Esophagus (tissue), 2 donors: Measurements from ENCODE around the gene TOP2A. TPM values are rescaled to one million over a fixed set of nuclear protein-coding genes. Genes with fewer than 3 reads are reported as not detected.
"Not testable (repeated sequence)": the region's sequence is repeated elsewhere in the genome, so short reads cannot be mapped to it uniquely, and the experiment has no call there.

ENCODE experiments used
- H3K27ac ChIP-seq, 2 donors: one replicate each; pipeline ENCODE4 v1.5.1; 2013; ENCODE audit warnings: low read depth in 2 of 2, mild to moderate bottlenecking in 2 of 2, inconsistent platforms in 1 of 2, low read length in 1 of 2, moderate library complexity in 1 of 2
- H3K27me3 ChIP-seq, 2 donors: one replicate each; pipeline ENCODE4 v1.6.1; 2013; ENCODE audit warnings: low read length in 2 of 2, control low read depth in 1 of 2, mild to moderate bottlenecking in 1 of 2; ENCODE audit not compliant: insufficient read depth in 2 of 2, control insufficient read depth in 1 of 2
- H3K36me3 ChIP-seq, 2 donors: one replicate each; pipeline ENCODE4 v1.6.1; 2013; ENCODE audit warnings: low read length in 1 of 2; ENCODE audit not compliant: control insufficient read depth in 2 of 2, insufficient read depth in 2 of 2
- H3K4me1 ChIP-seq, 2 donors: one replicate each; pipeline ENCODE4 v1.6.1; 2013; ENCODE audit warnings: low read length in 1 of 2; ENCODE audit not compliant: control insufficient read depth in 2 of 2, insufficient read depth in 2 of 2
- H3K4me3 ChIP-seq, 2 donors: one replicate each; pipeline ENCODE4 v1.5.1; 2013; ENCODE audit warnings: low read length in 2 of 2, mild to moderate bottlenecking in 2 of 2, low read depth in 1 of 2, moderate library complexity in 1 of 2
- H3K9me3 ChIP-seq, 2 donors: one replicate each; pipeline ENCODE4 v1.6.1; 2013; ENCODE audit warnings: mild to moderate bottlenecking in 2 of 2, low read depth in 1 of 2, low read length in 1 of 2, moderate library complexity in 1 of 2; ENCODE audit not compliant: control insufficient read depth in 2 of 2, insufficient read depth in 1 of 2
- WGBS, 2 donors: extraction: QIAGEN DNeasy Blood & Tissue Kit; methylation state at CpG; one replicate each; pipeline ENCODE4 v1.1.7; 2013; 5-methylcytosine and 5-hydroxymethylcytosine counted together
- polyA plus RNA-seq, 2 donors: library from polyadenylated mRNA; stranded (reverse); fragments of 200-250 nt; gene quantifications; one replicate each; pipeline ENCODE4 v1.2.3, GENCODE V29; 2013
- donor health status: healthy with polysubstance abuse.
- donor health status: Bipolar disorder and iron deficiency.

The TOP2A gene
- polyA plus RNA-seq, 2 donors = 18.0 to 56.0 TPM

DNA sequence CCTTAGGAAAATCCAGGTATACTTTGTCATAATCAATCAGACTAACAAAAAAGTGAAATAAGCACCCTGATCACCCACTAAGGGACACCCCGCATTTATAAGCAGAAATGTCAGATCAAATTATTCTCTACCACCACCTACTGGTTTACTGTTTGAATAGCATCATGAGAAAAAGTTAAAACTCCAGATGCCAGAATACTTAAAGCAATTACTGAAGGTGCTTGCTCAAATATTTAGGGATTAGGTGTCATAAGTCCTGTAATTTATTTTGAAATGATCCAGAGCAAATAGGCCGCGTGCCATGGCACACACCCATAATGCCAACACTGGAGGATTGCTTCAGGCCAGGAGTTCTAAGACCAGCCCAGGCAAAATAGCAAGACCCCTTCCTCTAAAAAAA lies 2.3 kb downstream of the TOP2A start:
- Histone ChIP-seq H3K27me3 (no peaks in the 10 kb centered on the region), H3K36me3 (no peaks in the 10 kb centered on the region), H3K9me3 (no peaks in the 10 kb centered on the region), H3K27ac (no peak overlapping the region), H3K4me3 (no peak overlapping the region), H3K4me1 (no peaks in the 10 kb centered on the region)
- 25 to 31% methylated on average over 3 of the region's 3 CpGs for WGBS, 2 donors

DNA sequence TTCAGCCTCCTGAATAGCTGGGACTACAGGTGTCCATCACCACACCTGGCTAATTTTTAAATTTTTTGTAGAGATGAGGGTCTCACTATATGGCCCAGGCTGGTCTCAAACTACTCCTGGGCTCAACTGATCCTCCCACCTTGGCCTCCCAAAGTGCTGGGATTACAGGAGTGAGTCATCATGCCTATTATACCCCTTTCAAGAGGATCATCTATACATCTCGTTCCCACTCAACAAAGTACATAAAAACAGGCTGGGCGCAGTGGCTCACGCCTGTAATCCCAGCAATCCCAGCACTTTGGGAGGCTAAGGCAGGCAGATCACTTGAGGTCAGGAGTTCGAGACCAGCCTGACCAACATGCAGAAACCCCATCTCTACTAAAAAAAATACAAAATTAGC lies 3.4 kb downstream of the TOP2A start:
- not testable (repeated sequence) for H3K36me3 ChIP-seq, H3K9me3 ChIP-seq, H3K27me3 ChIP-seq, H3K4me1 ChIP-seq, H3K27ac ChIP-seq, H3K4me3 ChIP-seq
- WGBS, 2 donors = 73 to 79% methylated on average over 4 of the region's 4 CpGs

DNA sequence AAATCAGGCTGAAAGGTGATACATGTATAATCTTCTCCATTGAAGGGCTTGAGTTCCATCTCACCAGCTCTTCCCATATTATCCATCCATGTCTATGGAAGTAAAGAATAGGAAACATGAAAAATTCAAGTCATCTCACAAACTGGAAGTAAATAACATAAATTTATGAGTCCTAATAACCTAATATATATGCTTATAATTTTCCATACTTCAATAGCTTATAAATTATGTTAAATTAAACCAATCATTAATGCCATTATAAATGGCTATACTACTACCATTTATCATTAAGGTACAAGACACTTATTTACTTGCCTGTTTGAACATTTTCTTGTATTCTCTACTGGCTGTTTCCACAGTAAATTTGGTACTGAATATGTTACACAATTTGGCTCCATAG lies 4.8 kb downstream of the TOP2A start:
- Histone ChIP-seq H3K4me3 (no peak overlapping the region), H3K27me3 (no peaks in the 10 kb centered on the region), H3K27ac (no peak overlapping the region), H3K4me1 (no peaks in the 10 kb centered on the region), H3K36me3 (no peaks in the 10 kb centered on the region), H3K9me3 (no peaks in the 10 kb centered on the region)

DNA sequence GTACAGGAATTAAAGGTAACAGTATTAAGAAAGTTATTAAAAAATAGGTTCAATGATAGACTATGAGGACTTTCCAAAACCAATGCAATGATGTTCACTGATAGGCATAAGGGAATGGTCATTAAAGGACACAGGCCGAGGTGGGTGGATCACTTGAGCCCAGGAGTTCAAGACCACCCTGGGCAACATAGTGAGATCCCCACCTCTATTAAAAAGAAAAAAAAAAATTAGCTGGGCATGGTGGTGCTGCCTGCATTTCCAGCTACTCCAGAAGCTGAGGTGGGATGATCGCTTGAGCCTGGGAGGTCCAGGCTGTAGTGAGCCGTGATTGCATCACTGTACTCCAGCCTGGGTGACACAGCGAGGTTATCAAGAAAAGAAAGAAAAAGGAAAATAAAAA lies 5.9 kb downstream of the TOP2A start:
- Histone ChIP-seq H3K27me3 (no peaks in the 10 kb centered on the region), H3K36me3 (no peaks in the 10 kb centered on the region), H3K4me3 (no peak overlapping the region), H3K4me1 (no peaks in the 10 kb centered on the region), H3K27ac (no peak overlapping the region), H3K9me3 (no peaks in the 10 kb centered on the region)
- WGBS, 2 donors = 97 to 98% methylated on average over 4 of the region's 4 CpGs

DNA sequence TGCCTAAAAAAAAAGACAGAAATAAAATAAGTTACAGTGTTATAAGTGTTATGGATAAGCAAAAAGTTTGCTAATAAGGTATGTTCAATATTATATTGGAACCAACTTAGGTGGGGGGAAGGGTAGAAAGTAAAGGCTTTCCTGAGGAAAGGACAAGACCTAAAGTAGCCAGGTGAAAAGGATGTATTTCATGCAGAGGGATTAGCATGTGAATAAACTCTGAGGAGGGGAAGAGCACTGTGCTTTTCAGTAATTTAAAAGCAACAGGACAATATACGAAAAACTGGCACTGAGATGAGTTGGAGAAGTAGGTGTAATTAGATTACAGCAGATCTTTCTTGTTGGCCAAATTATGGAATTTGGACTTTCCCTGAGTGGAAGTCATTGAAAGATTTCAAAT lies 7.6 kb downstream of the TOP2A start:
- H3K4me3 ChIP-seq = no peak overlapping the region
- H3K27ac ChIP-seq = no peak overlapping the region
- no peaks in the 10 kb centered on the region for H3K9me3 ChIP-seq
- H3K4me1 ChIP-seq = no peaks in the 10 kb centered on the region
- no peaks in the 10 kb centered on the region for H3K27me3 ChIP-seq
- WGBS, 2 donors = 84 to 90% methylated on average over 1 of the region's 1 CpG
- no peaks in the 10 kb centered on the region for H3K36me3 ChIP-seq

DNA sequence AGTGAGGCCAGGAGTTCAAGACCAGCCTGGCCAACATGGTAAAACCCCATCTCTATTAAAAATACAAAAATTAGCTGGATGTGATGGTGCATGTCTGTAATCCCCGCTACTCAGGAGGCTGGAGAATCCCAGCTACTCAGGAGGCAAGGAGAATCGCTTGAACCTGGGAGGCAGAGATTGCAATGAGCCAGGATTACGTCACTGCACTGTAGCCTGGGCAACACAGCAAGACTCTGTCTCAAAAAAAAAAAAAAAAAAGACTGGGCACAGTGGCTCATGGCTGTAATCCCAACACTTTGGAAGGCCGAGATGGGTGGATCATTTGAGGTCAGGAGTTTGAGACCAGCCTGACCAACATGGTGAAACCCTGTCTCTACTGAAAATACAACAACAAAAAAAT lies 8.2 kb downstream of the TOP2A start:
- H3K27ac ChIP-seq, H3K9me3 ChIP-seq, H3K4me3 ChIP-seq, H3K4me1 ChIP-seq, H3K36me3 ChIP-seq, H3K27me3 ChIP-seq: not testable (repeated sequence)
- WGBS, 2 donors = 95 to 98% methylated on average over 4 of the region's 4 CpGs

DNA sequence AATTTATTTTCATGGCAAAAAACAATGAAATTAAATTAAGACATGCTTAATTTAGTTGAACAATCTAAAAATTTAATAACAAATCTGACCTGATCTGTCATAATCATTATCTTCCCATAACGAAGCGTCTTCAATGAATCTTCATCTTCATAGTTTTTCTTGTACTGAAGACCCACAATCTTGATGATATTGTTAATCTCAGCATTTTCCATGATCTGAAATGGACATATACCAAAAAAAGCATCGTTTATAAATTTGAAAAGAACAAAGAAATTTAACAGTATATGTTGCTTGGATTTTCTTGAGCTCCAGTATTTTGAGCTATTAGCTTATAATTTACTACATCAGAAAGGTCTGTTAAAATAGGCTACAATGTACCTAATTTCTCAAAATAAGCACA lies 10.2 kb downstream of the TOP2A start:
- Histone ChIP-seq H3K27me3 (no peaks in the 10 kb centered on the region), H3K4me3 (no peak overlapping the region), H3K9me3 (no peaks in the 10 kb centered on the region), H3K4me1 (no peaks in the 10 kb centered on the region), H3K27ac (no peak overlapping the region), H3K36me3 (no peaks in the 10 kb centered on the region)
- WGBS, 2 donors = 92 to 96% methylated on average over 3 of the region's 3 CpGs

DNA sequence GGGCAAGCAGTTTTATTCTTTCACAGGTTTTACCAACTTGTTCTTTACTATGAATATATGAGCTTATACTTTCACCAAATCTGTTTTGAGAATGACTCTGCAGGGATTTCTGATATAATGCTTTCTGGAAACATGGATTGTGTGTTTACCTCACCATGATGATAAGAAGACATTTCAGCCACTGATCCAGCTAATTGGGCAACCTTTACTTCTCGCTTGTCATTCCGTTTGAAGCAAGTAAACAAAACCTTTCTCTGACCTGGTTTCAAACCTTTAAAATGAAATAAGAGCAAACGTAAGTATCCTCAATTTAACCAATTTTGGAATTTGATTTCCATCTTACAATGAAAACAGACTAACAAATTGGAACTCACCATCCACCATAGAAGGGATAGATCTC lies 13.7 kb downstream of the TOP2A start:
- no peaks in the 10 kb centered on the region for H3K4me1 ChIP-seq
- H3K36me3 ChIP-seq = no peaks in the 10 kb centered on the region
- H3K9me3 ChIP-seq = no peaks in the 10 kb centered on the region
- no peaks in the 10 kb centered on the region for H3K27me3 ChIP-seq
- WGBS, 2 donors = 82 to 85% methylated on average over 3 of the region's 3 CpGs
- H3K27ac ChIP-seq = no peak overlapping the region
- no peak overlapping the region for H3K4me3 ChIP-seq

DNA sequence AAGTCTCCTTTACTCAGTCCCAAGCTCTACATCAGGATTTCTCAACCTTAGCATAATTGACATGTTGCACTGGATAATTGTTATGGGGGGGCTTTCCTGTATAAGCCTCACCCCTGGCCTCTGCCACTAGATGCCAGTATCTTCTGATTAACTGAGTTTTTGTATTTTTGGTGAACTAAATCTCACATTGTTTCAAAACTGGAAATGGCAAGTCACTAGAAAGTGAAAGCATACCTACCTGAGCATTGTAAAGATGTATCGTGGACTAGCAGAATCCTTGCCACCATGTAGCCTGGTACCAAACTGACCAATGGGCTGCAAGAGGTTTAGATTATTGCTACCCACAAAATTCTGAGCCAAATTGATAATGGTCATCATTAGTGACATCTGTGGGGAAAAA lies 15.0 kb downstream of the TOP2A start:
- Histone ChIP-seq H3K36me3 (no peaks in the 10 kb centered on the region), H3K27ac (no peak overlapping the region), H3K4me3 (no peak overlapping the region), H3K9me3 (no peaks in the 10 kb centered on the region), H3K27me3 (no peaks in the 10 kb centered on the region), H3K4me1 (no peaks in the 10 kb centered on the region)
- 82 to 85% methylated on average over 1 of the region's 1 CpG for WGBS, 2 donors

DNA sequence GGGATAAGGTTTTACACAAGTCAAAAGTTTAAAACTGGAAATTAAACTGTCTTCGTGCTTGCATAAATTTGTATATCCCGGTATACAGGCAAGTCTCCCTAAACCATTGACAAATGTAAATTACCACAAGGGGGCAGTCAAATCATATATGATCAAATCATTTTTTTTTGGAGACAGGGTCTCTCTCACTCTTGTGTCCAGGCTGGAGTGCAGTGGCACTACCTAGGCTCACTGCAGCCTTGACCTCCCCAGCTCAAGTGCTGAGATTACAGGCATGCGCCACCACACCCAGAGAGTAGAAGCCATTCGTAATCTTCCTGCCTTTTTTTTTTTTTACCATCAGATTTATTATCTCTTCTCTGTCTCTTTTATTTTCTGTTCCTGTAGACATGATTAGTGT lies 18.5 kb downstream of the TOP2A start:
- no peak overlapping the region for H3K4me3 ChIP-seq
- no peaks in the 10 kb centered on the region for H3K27me3 ChIP-seq
- H3K36me3 ChIP-seq = no peaks in the 10 kb centered on the region
- 50 to 52% methylated on average over 4 of the region's 4 CpGs for WGBS, 2 donors
- H3K9me3 ChIP-seq = no peaks in the 10 kb centered on the region
- no peaks in the 10 kb centered on the region for H3K4me1 ChIP-seq
- H3K27ac ChIP-seq = no peak overlapping the region
